ENCODE measurements around the gene ZFHX3. TPM values are rescaled to one million over a fixed set of nuclear protein-coding genes. Genes with fewer than 3 reads are reported as not detected.

Gene ZFHX3
- total and polyA plus RNA-seq, 4 donors, result 2.6 to 32.7 (median 14.7) TPM

DNA sequence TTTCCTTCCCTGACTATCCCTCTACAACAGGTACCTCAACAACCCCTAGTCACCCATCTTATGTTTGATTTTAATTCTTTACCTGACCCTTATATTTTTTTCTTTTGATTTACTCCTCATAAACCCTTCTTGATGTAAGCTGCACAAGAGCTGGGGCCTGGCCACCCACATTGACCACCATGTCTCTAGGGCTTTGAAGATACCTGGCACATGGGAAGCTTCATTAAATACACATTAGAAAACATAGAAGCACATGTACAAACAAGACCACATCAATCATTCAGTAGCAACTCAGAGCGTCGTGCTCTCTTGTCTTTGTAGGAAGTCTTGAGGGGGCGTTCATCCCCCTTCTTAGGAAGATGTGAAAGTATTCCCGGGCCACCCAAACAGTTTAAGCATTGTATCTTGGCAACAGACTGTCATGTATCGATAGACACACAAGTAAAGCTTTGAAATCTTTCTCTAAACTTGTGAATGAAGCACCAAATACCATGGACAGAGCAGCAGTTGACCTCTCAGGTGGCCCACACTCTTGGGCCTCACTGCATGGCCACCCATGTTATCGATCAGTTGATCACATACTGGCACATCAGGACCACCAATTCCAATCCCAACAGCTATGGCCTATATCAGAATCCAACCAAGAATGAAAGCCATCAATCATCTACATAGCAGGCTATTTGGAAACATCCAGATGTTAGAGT is 183.6 kb downstream of the ZFHX3 start:
- H3K9me3 ChIP-seq (ENCODE audit: control insufficient read depth in 4 of 4, insufficient read depth in 3 of 4, low read length in 3 of 4), result no peaks in the 10 kb centered on the region
- H3K36me3 ChIP-seq (ENCODE audit: control insufficient read depth in 4 of 4, insufficient read depth in 4 of 4, low read length in 4 of 4), result peaks cover 0 to 8% (median 2%) of the 10 kb centered on the region in 4 donors
- no peak for ATAC-seq (ENCODE audit: insufficient read depth, low FRiP score)
- no peak for DNase-seq
- 85 to 94% methylated on average over 6 of the region's 6 CpGs for WGBS, 2 donors
- TF ChIP-seq, protein P1, sequence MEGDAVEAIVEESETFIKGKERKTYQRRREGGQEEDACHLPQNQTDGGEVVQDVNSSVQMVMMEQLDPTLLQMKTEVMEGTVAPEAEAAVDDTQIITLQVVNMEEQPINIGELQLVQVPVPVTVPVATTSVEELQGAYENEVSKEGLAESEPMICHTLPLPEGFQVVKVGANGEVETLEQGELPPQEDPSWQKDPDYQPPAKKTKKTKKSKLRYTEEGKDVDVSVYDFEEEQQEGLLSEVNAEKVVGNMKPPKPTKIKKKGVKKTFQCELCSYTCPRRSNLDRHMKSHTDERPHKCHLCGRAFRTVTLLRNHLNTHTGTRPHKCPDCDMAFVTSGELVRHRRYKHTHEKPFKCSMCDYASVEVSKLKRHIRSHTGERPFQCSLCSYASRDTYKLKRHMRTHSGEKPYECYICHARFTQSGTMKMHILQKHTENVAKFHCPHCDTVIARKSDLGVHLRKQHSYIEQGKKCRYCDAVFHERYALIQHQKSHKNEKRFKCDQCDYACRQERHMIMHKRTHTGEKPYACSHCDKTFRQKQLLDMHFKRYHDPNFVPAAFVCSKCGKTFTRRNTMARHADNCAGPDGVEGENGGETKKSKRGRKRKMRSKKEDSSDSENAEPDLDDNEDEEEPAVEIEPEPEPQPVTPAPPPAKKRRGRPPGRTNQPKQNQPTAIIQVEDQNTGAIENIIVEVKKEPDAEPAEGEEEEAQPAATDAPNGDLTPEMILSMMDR (IDR thresholded peaks at IDR 0.05; ENCODE audit: control extremely low read depth, extremely low read depth), result no peak
- no peak overlapping the region for H3K9ac ChIP-seq (ENCODE audit: insufficient read depth in 1 of 2, low read length in 2 of 2)
- H3K27me3 ChIP-seq (ENCODE audit: control insufficient read depth in 3 of 3, insufficient read depth in 3 of 3, low read length in 2 of 3), result no peaks in the 10 kb centered on the region
- H3K27ac ChIP-seq (ENCODE audit: low read depth in 1 of 2, low read length in 1 of 2), result no peak overlapping the region
- peaks cover 0 to 11% (median 5%) of the 10 kb centered on the region in 5 donors for H3K4me1 ChIP-seq (ENCODE audit: control insufficient read depth in 5 of 5, insufficient read depth in 5 of 5, low read length in 5 of 5)
- H3K4me3 ChIP-seq, result no peak overlapping the region

DNA sequence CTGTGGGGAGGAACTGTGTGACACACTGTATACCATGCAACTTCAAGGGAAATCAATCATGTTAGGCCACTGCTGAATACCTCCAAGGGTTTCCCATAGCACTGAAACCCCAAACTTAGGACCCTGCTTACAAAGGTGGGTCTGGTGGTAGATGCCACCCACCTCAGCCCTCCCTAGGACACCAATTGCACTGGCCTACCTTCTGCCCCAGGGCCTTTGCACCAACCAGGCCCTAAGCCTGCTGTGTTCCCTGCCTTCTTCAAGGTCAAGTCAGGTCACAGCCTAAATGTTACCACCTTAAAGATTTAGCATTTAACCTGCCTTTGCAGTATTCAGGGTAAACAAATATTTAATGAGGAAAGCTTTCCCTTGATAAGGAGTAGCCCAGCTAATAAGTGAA is 185.8 kb downstream of the ZFHX3 start:
- no peaks in the 10 kb centered on the region for H3K27me3 ChIP-seq (ENCODE audit: control insufficient read depth in 3 of 3, insufficient read depth in 3 of 3, low read length in 2 of 3)
- no peak overlapping the region for H3K27ac ChIP-seq (ENCODE audit: low read depth in 1 of 2, low read length in 1 of 2)
- H3K9me3 ChIP-seq (ENCODE audit: control insufficient read depth in 4 of 4, insufficient read depth in 3 of 4, low read length in 3 of 4), result no peaks in the 10 kb centered on the region
- H3K9ac ChIP-seq (ENCODE audit: insufficient read depth in 1 of 2, low read length in 2 of 2), result no peak overlapping the region
- no peak for DNase-seq
- ATAC-seq (ENCODE audit: insufficient read depth, low FRiP score), result no peak
- peaks cover 0 to 6% (median 2%) of the 10 kb centered on the region in 4 donors for H3K36me3 ChIP-seq (ENCODE audit: control insufficient read depth in 4 of 4, insufficient read depth in 4 of 4, low read length in 4 of 4)
- peaks cover 0 to 28% (median 10%) of the 10 kb centered on the region in 5 donors for H3K4me1 ChIP-seq (ENCODE audit: control insufficient read depth in 5 of 5, insufficient read depth in 5 of 5, low read length in 5 of 5)
- no peak overlapping the region for H3K4me3 ChIP-seq
- TF ChIP-seq, protein P1 (IDR thresholded peaks at IDR 0.05; ENCODE audit: control extremely low read depth, extremely low read depth), result no peak

DNA sequence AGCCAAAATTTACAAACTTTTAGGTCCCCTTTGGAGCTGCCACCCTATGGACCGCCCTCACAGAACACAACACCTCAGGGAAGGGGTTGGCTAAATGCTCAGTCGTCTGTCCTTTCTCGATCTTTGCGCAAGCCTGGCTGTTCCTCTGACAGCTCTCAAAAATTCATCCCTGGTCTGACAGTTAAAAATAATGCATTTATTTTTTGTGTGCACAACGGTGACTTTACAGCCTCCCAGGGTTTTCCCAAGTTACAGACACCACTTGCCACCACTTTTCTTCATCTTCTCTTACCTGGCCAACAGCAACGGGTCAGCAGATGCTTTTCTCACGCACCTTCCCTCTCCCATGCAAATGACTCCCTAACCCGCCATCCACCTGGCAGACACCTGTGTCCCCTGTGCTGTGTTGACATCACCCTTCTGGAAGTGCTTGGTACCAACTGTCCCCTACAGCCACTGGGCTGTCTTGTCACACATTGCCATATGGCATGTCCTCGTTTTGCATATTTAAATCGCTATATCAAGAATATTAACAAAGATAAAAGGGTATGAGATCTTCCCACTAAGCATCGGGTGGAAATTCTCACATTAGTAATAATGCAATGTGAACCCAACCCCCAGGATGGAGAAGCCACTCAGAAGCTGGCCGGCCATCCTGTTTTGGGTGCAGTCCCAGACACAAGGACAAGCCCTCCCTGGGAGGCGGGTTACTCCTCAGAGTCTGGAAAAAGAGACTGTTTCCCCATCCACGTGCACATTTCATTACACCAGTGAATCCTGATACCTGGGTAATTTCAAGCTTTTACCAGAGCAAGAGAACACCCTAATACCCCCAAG is 187.0 kb downstream of the ZFHX3 start:
- DNase-seq (no peak), ATAC-seq (ENCODE audit: insufficient read depth, low FRiP score) (no peak)
- WGBS, 2 donors, result 86 to 88% methylated on average over 14 of the region's 14 CpGs
- TF ChIP-seq, protein P1 (IDR thresholded peaks at IDR 0.05; ENCODE audit: control extremely low read depth, extremely low read depth), result no peak
- Histone ChIP-seq H3K4me3 (no peak overlapping the region), H3K36me3 (ENCODE audit: control insufficient read depth in 4 of 4, insufficient read depth in 4 of 4, low read length in 4 of 4) (peaks cover 0 to 6% (median 2%) of the 10 kb centered on the region in 4 donors), H3K27me3 (ENCODE audit: control insufficient read depth in 3 of 3, insufficient read depth in 3 of 3, low read length in 2 of 3) (no peaks in the 10 kb centered on the region), H3K9me3 (ENCODE audit: control insufficient read depth in 4 of 4, insufficient read depth in 3 of 4, low read length in 3 of 4) (no peaks in the 10 kb centered on the region), H3K4me1 (ENCODE audit: control insufficient read depth in 5 of 5, insufficient read depth in 5 of 5, low read length in 5 of 5) (peaks cover 0 to 28% (median 10%) of the 10 kb centered on the region in 5 donors), H3K27ac (ENCODE audit: low read depth in 1 of 2, low read length in 1 of 2) (no peak overlapping the region), H3K9ac (ENCODE audit: insufficient read depth in 1 of 2, low read length in 2 of 2) (no peak overlapping the region)
